ENCODE measurements around the gene C4orf33.

Gene C4orf33

DNA sequence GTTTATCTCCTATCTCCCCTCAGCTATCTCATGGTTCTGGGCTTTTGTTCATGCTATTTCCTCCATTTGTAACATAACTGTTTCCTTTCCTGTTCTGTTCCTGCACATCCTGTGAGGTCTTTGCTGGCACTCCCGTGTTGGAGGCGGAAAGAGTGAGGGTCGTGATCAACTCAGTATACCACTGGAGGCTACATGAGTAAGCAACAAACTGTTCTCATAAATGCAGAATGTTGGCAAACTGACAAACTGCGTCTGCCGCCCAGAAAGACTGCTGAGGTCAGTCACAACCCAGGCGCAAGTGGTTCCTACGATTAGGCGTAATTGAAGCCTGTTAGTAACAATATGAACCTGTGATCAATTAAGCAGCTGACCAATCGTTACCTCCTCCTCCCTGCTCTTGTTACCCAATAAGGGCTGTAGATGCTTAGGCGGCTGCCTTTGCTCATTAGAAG is 48.8 kb downstream of the C4orf33 start:
- TF ChIP-seq, protein P1, sequence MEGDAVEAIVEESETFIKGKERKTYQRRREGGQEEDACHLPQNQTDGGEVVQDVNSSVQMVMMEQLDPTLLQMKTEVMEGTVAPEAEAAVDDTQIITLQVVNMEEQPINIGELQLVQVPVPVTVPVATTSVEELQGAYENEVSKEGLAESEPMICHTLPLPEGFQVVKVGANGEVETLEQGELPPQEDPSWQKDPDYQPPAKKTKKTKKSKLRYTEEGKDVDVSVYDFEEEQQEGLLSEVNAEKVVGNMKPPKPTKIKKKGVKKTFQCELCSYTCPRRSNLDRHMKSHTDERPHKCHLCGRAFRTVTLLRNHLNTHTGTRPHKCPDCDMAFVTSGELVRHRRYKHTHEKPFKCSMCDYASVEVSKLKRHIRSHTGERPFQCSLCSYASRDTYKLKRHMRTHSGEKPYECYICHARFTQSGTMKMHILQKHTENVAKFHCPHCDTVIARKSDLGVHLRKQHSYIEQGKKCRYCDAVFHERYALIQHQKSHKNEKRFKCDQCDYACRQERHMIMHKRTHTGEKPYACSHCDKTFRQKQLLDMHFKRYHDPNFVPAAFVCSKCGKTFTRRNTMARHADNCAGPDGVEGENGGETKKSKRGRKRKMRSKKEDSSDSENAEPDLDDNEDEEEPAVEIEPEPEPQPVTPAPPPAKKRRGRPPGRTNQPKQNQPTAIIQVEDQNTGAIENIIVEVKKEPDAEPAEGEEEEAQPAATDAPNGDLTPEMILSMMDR (IDR thresholded peaks at IDR 0.05; ENCODE audit: insufficient read depth, low read length, poor library complexity, severe bottlenecking), result no peak
- Histone ChIP-seq H3K36me3 (ENCODE audit: control insufficient read depth, insufficient read depth, low read length) (no peaks in the 10 kb centered on the region), H3K27me3 (replicated peaks; ENCODE audit: control insufficient read depth, insufficient read depth, low read length) (no peaks in the 10 kb centered on the region), H3K4me3 (replicated peaks; ENCODE audit: low read depth, low read length) (no peak overlapping the region)
- DNase-seq (ENCODE audit: extremely low read depth, insufficient read length), result no peak

DNA sequence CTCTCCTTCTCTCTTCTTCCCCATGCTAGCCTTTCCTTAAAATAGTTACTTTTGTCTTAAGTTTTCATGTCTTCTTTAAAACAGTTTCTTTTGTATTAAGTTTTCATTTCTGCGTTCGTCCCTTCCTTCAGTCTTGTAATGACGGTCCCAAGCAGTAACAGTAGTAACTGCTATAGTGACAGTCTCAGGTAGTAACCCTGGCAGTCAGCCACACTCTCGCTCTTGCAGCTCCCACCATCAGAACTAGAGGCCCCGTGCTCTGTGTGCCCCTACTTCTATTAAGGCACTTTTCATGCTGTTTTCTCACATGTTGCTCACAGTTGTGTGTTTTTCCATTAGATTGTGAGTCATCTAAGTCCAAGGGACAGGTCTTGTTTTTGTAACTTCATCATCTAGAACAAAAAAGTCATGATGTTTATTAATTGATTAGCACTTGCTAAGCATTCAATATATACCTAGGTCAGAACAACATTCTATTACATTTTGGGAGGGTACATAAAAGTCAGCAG is 49.3 kb downstream of the C4orf33 start:
- no peak overlapping the region for H3K4me3 ChIP-seq (replicated peaks; ENCODE audit: low read depth, low read length)
- H3K36me3 ChIP-seq (ENCODE audit: control insufficient read depth, insufficient read depth, low read length), result no peaks in the 10 kb centered on the region
- H3K27me3 ChIP-seq (replicated peaks; ENCODE audit: control insufficient read depth, insufficient read depth, low read length), result no peaks in the 10 kb centered on the region
- no peak for DNase-seq (ENCODE audit: extremely low read depth, insufficient read length)
- TF ChIP-seq, protein P1 (IDR thresholded peaks at IDR 0.05; ENCODE audit: insufficient read depth, low read length, poor library complexity, severe bottlenecking), result no peak

DNA sequence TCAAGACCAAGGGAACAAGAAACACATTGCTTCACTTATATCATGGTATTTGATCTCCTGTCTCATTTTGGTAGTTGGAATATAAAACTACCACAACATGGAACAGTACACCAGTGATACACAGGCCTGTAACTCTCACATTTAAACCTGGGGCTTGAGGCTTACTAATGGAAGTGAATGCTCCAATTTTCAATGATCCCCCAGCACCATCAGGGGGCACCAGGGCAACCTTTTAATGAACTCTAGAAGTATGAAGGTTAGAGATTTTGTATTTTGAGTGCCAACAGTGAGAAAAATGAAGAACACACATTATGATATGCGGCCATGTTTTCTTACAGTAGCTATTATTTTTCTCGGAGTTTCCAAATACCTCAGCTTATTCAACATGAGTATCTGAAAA is 50.7 kb downstream of the C4orf33 start:
- Histone ChIP-seq H3K36me3 (ENCODE audit: control insufficient read depth, insufficient read depth, low read length) (no peaks in the 10 kb centered on the region), H3K4me3 (replicated peaks; ENCODE audit: low read depth, low read length) (no peak overlapping the region), H3K27me3 (replicated peaks; ENCODE audit: control insufficient read depth, insufficient read depth, low read length) (no peaks in the 10 kb centered on the region)
- DNase-seq (ENCODE audit: extremely low read depth, insufficient read length), result no peak
- TF ChIP-seq, protein P1 (IDR thresholded peaks at IDR 0.05; ENCODE audit: insufficient read depth, low read length, poor library complexity, severe bottlenecking), result no peak

DNA sequence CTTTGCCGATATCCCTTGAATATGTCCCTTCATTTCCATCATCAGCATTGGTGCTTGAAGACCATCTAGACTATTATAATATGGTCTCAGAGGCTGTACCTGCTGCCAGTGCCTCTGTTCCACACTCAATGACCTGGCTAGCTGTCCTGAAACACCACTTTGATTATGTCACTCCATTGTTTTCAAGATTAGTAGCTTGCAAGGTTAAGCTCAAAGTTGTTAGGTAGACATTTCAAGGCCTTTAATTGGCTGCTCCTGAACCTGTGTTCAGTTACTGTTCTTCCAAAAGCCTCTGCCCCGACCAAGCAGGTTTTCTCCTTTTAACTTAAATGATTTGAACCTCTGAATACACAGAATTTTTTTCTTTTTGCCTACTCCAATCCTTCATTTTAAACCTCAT is 52.9 kb downstream of the C4orf33 start:
- no peak for DNase-seq (ENCODE audit: extremely low read depth, insufficient read length)
- no peaks in the 10 kb centered on the region for H3K36me3 ChIP-seq (ENCODE audit: control insufficient read depth, insufficient read depth, low read length)
- no peak overlapping the region for H3K4me3 ChIP-seq (replicated peaks; ENCODE audit: low read depth, low read length)
- TF ChIP-seq, protein P1 (IDR thresholded peaks at IDR 0.05; ENCODE audit: insufficient read depth, low read length, poor library complexity, severe bottlenecking), result no peak
- no peaks in the 10 kb centered on the region for H3K27me3 ChIP-seq (replicated peaks; ENCODE audit: control insufficient read depth, insufficient read depth, low read length)

DNA sequence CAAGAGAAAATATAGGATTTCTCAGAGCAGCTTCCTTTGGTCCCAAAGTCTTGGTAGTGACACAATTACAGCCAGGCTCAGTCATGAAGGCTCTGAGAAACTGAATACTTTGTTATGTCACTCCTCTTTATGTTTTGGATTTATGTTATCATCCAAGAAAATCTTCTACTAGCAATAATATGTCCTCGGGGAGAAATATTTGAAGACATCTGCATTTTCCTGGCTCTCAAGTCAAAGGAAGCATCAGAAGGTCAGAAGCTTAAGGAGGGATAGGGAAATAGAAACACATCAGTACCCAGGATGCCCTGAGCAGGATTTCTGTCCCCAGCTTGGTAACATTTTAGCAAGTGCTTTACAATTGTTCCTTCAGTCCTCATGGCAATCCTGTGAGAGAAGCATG is 54.0 kb downstream of the C4orf33 start:
- Histone ChIP-seq H3K4me3 (replicated peaks; ENCODE audit: low read depth, low read length) (no peak overlapping the region), H3K36me3 (ENCODE audit: control insufficient read depth, insufficient read depth, low read length) (no peaks in the 10 kb centered on the region), H3K27me3 (replicated peaks; ENCODE audit: control insufficient read depth, insufficient read depth, low read length) (no peaks in the 10 kb centered on the region)
- TF ChIP-seq, protein P1 (IDR thresholded peaks at IDR 0.05; ENCODE audit: insufficient read depth, low read length, poor library complexity, severe bottlenecking), result no peak
- no peak for DNase-seq (ENCODE audit: extremely low read depth, insufficient read length)

DNA sequence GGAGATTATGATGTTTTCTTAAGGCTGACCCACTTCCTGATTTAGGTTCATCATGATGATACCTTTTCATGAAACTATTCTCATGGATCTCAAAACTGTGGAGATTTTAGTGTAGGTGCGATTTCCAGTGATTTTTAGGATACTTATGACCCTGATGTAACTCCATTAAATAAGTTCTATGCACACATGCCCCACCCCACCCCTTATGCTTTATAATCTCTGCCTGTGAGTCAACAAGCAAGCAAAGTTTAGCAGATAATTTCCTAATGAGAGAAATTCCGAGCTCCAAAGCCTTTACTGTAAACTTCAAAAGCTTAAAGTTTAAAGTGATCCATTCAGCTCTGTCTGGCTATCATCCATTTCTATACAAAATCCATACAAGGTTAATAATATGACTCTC is 56.4 kb downstream of the C4orf33 start:
- Histone ChIP-seq H3K4me3 (replicated peaks; ENCODE audit: low read depth, low read length) (no peak overlapping the region), H3K27me3 (replicated peaks; ENCODE audit: control insufficient read depth, insufficient read depth, low read length) (no peaks in the 10 kb centered on the region), H3K36me3 (ENCODE audit: control insufficient read depth, insufficient read depth, low read length) (no peaks in the 10 kb centered on the region)
- DNase-seq (ENCODE audit: extremely low read depth, insufficient read length), result no peak
- TF ChIP-seq, protein P1 (IDR thresholded peaks at IDR 0.05; ENCODE audit: insufficient read depth, low read length, poor library complexity, severe bottlenecking), result no peak
